ENCODE data around the gene TMEM18. TPM values are rescaled to one million over a fixed set of nuclear protein-coding genes. Genes with fewer than 3 reads are reported as not detected.

Gene TMEM18
- total RNA-seq, 1 donor from 2014 or later, result 17.4 TPM

- DNase-seq, result no peak
These were observed 59.2 kb downstream of the TMEM18 start for GRCh38 chr2:618005-618404.

Data from skin of body (tissue), 2 donors.